ENCODE data around the gene DIPK1B.

DIPK1B gene

GRCh38 chr9:136732444-136733178, 20.2 kb downstream of the DIPK1B start:
- TF ChIP-seq EGR2 (tag by site-specific recombination; IDR thresholded peaks at IDR 0.05; ENCODE audit: low read depth) (peak; percentile 84), KLF9 (tag by site-specific recombination; IDR thresholded peaks at IDR 0.05; ENCODE audit: low read depth) (peak; percentile 27; the same call in 1 of the 2 replicates), ZNF600 (tag by site-specific recombination; IDR thresholded peaks at IDR 0.05) (peak; percentile 61), ZIC2 (tag by site-specific recombination; IDR thresholded peaks at IDR 0.05) (peak; percentile 54; the same call in 1 of the 2 replicates), PRDM2 (tag by site-specific recombination; IDR thresholded peaks at IDR 0.05; ENCODE audit: borderline replicate concordance) (no peak), ZFHX2 (tag by site-specific recombination; conservative IDR thresholded peaks at IDR 0.05) (peak; percentile 89), KLF1 (tag by site-specific recombination; IDR thresholded peaks at IDR 0.05) (peak; percentile 77), MZF1 (tag by site-specific recombination; IDR thresholded peaks at IDR 0.05; ENCODE audit: borderline replicate concordance) (no peak)
- POLR2A ChIA-PET, result interaction anchor here (0.7 to 0.8 kb wide), 3 partner anchors 15 to 23 kb away, joined by 3 to 5 read pairs (median 4); no protein-coding TSS in a partner anchor
- CTCF ChIA-PET, result interaction anchor here (1.6 kb wide), 1 partner anchor 28 kb away, joined by 3 read pairs; no protein-coding TSS in a partner anchor
- no peaks in the 10 kb centered on the region for H3K4me1 ChIP-seq (ENCODE audit: control insufficient read depth, insufficient read depth, low read length)
- H3K27ac ChIP-seq (ENCODE audit: extremely low read depth, low read depth, low read length), result no peak overlapping the region
- H3K9me3 ChIP-seq (ENCODE audit: control insufficient read depth, insufficient read depth, low read depth, low read length), result no peaks in the 10 kb centered on the region
- no peaks in the 10 kb centered on the region for H3K36me3 ChIP-seq (ENCODE audit: control insufficient read depth in 2 of 2, insufficient read depth in 1 of 2, low read length in 2 of 2)
- no peak overlapping the region for H3K4me3 ChIP-seq (ENCODE audit: low read depth, low read length)

GRCh38 chr9:136733611-136734010, 21.2 kb downstream of the DIPK1B start:
- no peak for TF ChIP-seq GLIS1 (tag by site-specific recombination; IDR thresholded peaks at IDR 0.05)
- TF ChIP-seq ZNF350 (tag by site-specific recombination; IDR thresholded peaks at IDR 0.05), result no peak
- TF ChIP-seq ZNF624 (tag by site-specific recombination; IDR thresholded peaks at IDR 0.05), result no peak
- Histone ChIP-seq H3K9me3 (ENCODE audit: control insufficient read depth, insufficient read depth, low read depth, low read length) (no peaks in the 10 kb centered on the region), H3K4me3 (ENCODE audit: low read depth, low read length) (no peak overlapping the region), H3K27ac (ENCODE audit: extremely low read depth, low read depth, low read length) (no peak overlapping the region), H3K4me1 (ENCODE audit: control insufficient read depth, insufficient read depth, low read length) (no peaks in the 10 kb centered on the region), H3K36me3 (ENCODE audit: control insufficient read depth in 2 of 2, insufficient read depth in 1 of 2, low read length in 2 of 2) (no peaks in the 10 kb centered on the region)
- ChIA-PET POLR2A (no interaction called here), CTCF (interaction anchor here (1.4 kb wide), 1 partner anchor 28 kb away, joined by 3 read pairs; no protein-coding TSS in a partner anchor)

GRCh38 chr9:136734837-136735496, 22.6 kb downstream of the DIPK1B start:
- Histone ChIP-seq H3K36me3 (ENCODE audit: control insufficient read depth in 2 of 2, insufficient read depth in 1 of 2, low read length in 2 of 2) (no peaks in the 10 kb centered on the region), H3K4me3 (ENCODE audit: low read depth, low read length) (no peak overlapping the region), H3K9me3 (ENCODE audit: control insufficient read depth, insufficient read depth, low read depth, low read length) (no peaks in the 10 kb centered on the region), H3K4me1 (ENCODE audit: control insufficient read depth, insufficient read depth, low read length) (no peaks in the 10 kb centered on the region), H3K27ac (ENCODE audit: extremely low read depth, low read depth, low read length) (no peak overlapping the region)
- peak; percentile 94 for TF ChIP-seq ZNF335 (tag by site-specific recombination; conservative IDR thresholded peaks at IDR 0.05)
- no peak for TF ChIP-seq ZNF677 (tag by site-specific recombination; IDR thresholded peaks at IDR 0.05)
- TF ChIP-seq SCRT2 (tag by site-specific recombination; IDR thresholded peaks at IDR 0.05), result 0 out of 2 replicates have a peak, but pooled peaks have one; percentile 19
- TF ChIP-seq KLF1 (tag by site-specific recombination; IDR thresholded peaks at IDR 0.05), result no peak
- TF ChIP-seq ZBTB17 (tag by site-specific recombination; IDR thresholded peaks at IDR 0.05), result no peak
- TF ChIP-seq PRDM10 (tag by site-specific recombination; IDR thresholded peaks at IDR 0.05), result no peak
- no peak for TF ChIP-seq ZXDB (tag by site-specific recombination; IDR thresholded peaks at IDR 0.05)
- TF ChIP-seq ZNF423 (tag by site-specific recombination; IDR thresholded peaks at IDR 0.05), result no peak
- TF ChIP-seq ZNF768 (tag by site-specific recombination; IDR thresholded peaks at IDR 0.05), result no peak
- TF ChIP-seq ZNF114 (tag by site-specific recombination; IDR thresholded peaks at IDR 0.05), result no peak
- no peak for TF ChIP-seq ZFP3 (tag by site-specific recombination; IDR thresholded peaks at IDR 0.05; ENCODE audit: low read depth)
- ChIA-PET CTCF (interaction anchor here (1.4 kb wide), 1 partner anchor 26 kb away, joined by 3 read pairs; no protein-coding TSS in a partner anchor), POLR2A (no interaction called here)

Measured in HEK293 (cell line).